GM21381 (cell line): ENCODE results near the gene KIAA1217.
A peak's percentile ranks its signal among the peaks of the same experiment; 100 is the strongest.
"Not testable (repeated sequence)": the region's sequence is repeated elsewhere in the genome, so short reads cannot be mapped to it uniquely, and the experiment has no call there.

Experiments
- ATAC-seq: cut with Tn5 transposase; IDR thresholded peaks from one replicate; pipeline ENCODE4 v1.9.1; 2021; ENCODE audit warnings: mild to moderate bottlenecking, moderate library complexity; ENCODE audit not compliant: unreplicated experiment

The KIAA1217 gene

DNA sequence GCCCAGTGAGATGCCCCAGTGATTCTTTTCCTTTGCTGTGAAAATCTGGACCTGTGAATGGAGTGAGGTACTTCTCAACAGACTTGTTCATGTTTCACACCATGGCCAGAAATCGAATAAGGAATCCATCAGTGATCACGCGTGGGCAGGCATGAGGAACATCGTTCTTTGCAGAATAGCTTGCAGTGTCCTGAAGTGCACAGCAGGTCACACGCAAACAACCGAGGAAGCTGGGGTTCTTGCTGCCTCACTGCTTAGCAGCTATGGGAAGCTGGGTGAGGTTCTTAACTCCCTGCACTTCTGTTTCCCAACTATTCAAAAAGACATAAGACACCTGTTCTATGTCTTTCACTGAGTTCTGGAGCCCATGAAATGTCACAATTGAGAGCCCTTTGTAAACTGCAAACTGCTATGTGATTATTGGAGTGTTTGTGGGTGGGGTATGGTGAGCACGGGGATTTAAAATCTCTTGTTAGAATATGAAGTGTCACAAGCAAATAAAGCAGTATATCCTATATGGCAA, 253.4 kb downstream of the KIAA1217 start:
- ATAC-seq, result no peak

DNA sequence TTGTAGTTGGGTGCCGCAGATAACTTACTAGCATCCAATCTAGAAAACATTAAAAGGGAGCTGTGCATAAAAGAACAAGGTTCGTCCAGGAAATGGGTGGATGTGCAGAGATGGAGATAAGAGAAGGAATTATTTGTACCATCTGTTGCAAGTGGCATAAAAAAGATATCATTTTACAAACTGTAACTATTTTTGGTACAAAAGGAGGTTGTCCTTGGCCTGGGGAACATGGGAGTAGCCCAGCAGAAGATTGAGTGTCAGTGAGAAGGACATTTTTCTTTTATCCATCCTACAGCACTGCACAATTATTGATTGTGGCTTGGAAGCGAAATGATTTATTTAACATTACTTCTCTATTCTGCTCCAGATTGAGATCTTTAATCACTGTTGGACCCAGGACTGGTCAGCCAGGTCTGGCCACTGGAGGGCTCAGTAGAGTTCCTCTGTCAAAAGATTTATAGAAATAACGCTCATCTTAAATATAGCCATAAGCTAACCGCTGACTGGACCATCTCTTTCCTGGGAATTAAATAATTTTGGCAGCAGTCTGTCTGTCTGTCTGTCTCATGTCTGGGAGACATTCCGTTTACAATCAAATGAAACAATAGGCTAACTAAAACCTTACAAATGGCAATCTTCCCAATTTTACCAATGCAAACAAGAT, 254.1 kb downstream of the KIAA1217 start:
- ATAC-seq, result no peak

DNA sequence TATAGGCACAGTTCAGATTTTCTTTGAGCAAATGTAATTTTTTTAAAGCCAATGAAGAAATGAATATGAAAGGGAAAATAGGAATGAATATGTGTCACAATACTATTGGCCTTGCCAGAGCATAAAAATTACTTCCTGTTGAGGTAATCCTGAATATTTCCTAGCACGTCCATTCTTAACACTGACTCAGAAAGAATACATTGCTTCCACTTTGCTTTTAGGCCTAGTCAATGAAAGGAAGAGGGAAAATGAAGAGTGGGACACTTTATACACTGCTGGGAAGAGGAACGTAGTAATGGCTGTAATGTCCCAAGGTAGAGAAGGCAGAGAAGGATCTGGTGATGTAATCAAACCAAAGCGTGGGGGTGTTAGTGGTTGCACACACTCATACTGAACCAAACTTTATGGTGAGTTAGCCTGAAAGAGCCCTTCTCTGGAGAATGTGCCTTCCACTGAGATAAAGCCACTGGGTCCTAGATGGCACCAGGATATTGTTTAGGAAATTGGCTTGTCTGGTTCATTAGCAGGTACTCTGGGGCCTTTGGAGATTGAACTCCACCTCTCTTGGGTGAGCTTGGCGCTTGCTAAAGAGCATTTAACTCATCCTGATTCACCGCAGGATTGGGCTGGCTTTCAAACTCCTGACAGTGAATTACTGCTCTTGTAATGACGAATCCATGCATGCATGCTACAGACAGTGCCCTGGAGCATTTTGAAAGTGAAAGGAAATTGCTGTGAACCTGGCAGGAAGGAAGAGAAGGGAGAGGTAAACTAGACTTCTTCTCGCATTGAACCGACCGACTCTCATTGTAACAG, 254.9 kb downstream of the KIAA1217 start:
- ATAC-seq, result peak; percentile 58

DNA sequence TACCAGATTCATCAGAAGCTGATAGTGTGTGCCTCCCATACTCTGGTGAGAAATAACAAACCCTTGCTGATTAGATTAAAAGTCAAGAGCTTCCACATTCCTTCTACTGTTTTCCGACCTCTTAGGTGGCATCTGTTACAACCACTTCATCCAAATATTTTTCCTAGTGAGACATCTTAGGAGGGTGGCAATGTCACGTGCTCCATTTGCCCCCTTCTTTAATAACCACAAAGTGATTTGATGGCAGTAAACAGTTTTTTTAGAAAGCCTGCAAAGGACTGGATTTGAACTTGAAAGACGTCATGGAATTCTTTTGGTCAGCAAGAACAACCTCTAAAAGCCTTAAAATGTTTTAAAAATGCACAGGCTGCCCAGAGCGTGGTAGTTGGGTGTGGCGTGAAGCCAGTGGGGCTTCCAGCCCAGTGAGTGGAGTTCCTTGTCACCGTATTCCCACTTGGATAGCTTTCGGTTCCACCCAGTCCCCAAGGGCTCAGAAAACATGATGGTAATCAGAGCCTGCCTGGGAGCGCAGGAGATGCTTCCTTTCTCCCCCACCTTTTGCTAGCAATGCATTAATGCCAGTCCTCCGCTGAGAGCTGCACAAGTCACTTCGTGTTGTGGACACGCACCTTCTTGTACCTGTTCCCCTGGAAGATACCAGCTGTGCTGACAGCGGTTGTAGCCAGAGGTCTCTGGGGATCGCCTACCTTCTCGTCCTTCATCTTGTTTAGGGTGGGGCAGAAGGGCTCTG, 256.4 kb downstream of the KIAA1217 start:
- ATAC-seq, result no peak

DNA sequence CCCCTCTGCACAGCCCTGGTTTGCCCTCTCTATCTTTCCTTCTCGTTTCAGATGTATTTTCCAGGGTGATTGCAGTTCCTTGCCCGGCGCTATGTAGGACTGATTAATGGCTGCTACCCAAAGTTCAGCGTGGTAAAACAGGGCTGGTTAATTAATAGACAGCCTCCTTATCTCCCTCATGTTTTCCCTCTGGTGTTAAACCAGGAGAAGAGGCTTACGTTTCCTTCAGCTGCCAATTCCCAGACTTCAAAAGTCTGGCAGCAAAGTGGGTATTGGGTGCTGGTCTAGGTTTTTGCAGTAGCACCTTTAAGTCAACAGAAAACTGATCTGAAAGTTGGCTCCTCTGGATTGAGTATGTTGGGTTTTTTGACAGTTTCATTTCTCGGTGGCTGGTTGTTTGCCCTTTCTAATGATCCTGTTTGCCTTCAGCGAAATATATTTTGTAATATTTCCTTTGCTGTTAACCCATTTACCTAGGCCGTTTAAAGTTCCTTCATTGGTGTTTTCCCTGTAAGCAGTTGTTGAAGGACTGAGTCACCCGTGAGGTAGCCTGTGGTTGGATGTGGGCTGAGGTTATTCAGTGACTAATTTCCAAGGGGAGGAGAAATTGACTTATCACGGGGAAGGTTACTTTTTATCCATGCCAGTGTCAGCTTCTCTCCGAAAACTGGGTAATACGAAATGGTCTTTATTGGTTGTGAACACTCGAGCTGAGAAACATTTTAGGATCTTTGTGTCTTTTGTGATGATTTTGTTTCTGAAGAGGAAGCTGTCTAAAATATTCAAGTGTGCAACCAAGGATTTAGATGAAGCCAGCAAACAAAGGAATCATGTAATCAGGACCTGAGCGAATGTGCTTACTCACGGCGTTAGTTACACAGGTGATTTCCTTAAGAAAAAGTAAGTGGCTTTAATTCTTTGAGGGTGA, 257.2 kb downstream of the KIAA1217 start:
- ATAC-seq, result no peak

DNA sequence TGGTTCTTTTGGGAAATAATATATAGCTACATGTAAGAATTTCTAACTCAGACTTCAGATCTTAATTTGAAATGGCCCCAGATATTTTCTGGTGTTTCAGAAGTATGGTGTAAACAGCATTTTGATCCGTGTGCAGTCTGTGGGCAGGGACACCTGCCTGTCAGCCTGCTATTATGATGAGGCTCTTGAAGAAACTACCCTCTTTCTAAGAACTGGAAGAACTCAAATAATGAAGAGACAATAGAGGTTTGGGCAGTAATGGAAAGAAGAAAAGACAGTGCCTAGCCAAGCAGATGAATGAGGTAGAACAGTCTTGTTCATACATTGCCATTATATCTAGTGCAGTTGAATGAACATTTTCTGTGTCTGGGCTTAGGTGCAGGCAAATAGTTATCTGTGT, 258.2 kb downstream of the KIAA1217 start:
- ATAC-seq, result no peak

DNA sequence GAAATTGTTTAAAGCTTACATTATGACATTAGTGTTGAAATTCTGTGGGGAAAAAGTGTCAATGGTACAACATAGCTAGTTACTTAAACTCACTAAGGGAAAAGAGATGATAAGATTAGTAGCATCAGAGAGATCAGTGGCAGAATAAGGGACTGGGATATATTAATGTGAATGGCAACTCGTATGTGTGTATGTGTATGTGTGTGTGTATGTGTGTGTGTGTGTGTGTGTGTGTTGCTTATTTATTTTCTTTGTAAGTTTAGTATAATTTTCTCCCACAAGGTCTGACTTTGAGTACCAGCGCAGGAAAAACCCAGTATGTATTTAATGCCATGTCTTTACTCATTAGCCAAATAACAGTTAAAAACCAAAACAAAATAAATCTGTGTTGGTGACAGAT, 258.7 kb downstream of the KIAA1217 start:
- ATAC-seq, result no peak

DNA sequence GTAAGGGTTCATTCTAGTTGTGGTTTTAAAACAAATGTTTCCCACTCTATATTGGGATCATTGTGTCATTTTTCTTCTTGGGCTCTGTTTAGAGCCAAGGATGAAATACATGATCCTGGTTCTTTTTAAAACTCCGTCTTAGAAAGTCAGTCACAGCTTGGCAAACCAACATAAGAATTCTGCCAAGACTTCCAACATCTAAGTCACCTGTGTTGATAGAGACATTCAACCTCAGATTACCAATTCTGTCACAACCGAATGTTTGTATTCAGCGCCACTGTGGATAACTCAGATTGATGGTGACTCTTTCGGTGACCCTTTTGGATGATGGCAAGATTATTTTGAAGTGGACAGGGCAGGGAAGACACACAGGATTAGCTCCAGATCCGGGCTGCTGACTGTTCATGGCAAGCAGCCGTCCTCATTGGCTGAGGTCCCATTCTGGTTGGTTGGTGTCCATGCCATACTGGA, 259.4 kb downstream of the KIAA1217 start:
- ATAC-seq, result no peak

DNA sequence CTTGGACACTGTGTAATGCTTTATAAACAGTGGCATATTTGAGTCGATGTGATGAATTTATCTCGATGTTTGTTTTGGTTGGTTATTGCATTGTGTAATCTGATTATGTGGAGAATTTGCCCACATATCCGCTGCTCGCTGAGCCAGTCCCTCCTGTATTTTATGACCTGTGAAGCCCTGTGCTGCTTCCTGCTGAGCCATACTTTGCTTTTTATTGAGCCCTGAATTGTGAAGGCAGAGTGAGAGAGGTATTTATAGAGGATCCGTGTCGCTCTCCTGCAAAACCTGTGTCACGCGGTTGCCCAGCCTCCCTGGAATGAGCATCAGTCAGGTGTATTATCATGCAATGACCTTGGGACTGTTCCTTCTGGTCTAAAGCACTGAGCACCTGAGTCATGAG, 261.1 kb downstream of the KIAA1217 start:
- ATAC-seq, result no peak

DNA sequence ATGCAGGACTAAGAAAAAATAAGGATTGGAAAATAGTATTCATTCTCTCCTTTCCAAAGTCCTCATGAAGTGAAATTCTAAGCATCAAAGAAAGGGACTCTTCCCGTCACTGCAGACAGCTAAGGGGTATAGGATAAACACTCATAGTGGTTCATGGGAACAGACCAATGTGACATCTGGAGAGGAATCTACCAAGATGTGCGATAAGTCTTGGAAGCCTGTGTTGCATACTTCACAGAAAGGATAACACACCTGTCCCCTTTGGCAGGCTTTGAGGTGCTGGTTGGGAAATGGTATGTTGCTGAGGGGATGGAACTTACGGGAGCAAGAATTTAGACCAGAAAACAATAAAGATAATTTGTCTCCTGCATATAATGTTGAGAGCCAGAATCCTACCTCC, 266.7 kb downstream of the KIAA1217 start:
- no peak for ATAC-seq

DNA sequence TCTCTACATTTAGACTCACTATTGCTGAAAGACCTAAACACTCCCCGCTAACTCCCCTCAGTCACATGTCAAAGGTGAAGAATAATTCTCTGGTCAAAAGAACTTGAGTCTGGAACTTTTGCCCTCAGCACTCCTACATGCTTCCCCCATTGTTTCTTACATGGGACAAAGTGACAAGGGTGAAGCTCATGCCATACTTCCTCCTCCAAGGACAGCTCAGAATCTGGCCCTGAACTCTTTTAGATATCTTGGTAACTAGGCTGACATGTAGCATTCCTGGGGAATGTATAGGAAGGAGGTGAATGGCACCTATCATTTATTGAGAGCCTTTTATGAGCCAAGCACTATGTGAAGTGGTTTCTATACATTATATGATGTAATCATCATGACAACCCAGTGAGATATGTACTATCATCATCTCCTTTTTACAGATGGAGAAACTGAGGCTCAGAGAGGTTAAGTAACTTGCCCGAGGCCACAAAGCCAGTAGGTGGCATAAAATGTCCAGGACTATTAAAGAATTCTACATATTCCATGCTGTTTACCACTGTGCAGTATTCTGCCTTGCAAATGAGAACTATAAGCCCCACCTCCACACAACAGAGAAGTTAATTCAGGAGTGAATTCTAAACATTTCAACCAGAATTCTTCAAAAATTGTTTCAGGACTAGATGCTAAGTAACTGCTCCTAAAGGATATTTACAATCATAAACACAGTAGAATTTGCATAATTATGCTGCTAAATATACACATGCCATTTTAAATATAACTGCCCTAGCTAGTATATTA, 268.2 kb downstream of the KIAA1217 start:
- ATAC-seq, result no peak

DNA sequence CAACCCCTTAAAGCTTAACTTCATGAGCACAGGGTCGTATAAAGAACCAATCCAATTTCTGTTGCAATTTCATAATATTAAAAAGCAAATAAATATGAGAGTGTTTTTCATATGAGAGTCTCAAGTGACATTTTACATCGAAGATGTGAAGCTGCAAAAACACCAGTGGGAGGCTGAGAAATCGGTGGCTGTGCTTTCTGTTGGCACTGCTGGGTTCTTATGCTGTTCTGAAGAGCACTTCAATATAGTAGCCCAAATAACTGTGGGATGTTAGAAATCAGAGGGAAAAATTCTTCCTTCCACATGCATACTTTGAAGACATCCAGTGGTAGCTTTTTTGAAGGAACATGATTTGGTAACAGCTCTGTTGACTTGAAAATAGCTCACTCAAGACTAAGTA, 269.0 kb downstream of the KIAA1217 start:
- no peak for ATAC-seq

DNA sequence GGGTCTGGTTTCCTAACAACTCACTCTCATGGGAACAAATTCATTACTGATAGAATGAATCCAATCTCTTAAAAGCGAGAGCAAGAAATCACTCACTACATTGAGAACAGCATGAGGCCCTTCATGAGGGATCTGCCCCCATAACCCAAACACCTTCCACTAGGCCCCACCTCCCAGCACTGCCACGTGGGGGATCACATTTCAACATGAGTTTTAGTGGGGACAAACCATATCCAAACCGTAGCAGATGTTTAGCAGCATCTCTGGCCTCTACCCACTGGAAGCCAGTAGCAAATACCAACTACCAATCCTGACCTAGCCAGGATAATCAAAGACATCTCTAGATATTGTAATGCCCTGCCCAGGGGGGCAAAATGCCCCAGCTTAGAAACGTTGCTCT, 270.9 kb downstream of the KIAA1217 start:
- ATAC-seq, result no peak

DNA sequence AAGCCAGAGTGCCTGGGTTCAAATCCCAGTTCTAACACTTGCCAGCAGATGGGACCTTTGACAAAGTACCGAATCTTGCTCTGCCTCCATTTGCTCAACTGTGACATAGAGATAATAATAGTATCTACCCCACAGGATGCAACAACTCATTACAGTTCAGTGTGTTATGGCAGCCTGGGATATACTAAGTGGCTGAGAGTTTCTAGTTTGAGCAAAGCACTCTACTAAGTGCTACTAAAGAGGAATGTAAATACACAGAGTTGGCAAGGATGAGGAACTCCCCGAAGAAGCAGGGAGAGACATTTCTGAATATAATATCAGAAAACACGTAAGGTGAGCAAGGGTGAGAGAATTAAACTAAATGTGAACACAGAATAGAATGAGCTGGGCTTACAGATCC, 271.5 kb downstream of the KIAA1217 start:
- no peak for ATAC-seq

DNA sequence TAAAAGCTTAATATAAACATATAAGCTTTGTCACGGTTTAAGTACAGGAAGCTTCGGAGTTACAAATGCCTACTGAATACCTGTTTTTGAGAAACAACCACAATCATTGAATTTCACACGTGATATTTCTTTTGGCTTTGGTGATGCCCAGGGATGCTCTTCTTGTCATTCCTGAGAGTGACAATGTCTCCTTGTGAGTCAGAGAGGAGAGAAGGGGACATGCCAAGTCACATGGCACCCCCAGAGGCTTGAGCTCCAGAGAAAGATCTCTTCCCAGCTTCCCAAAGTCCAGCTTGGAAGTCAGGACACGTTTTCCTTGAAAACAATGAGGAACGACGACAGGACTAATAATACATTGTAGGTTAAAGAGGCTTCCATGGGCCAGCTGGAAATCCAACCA, 272.3 kb downstream of the KIAA1217 start:
- ATAC-seq, result no peak

DNA sequence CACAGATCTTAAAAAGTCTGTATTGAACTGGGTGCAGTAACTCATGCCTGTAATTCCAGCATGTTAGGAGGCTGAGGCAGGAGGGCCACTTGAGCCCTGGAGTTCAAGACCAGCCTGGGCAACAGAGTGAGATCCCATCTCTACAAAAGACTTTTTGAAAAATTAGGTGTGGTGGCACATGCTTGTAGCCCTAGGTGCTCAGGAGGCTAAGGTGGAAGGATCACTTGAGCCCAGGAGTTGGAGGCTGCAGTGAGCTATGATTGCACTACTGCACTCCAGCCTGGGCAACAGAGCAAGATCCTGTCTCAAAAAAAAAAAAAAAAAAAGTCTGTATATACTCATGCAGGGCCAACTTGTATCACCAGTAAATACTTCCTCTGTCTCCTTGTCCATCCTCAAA, 273.8 kb downstream of the KIAA1217 start:
- ATAC-seq, result not testable (repeated sequence)

DNA sequence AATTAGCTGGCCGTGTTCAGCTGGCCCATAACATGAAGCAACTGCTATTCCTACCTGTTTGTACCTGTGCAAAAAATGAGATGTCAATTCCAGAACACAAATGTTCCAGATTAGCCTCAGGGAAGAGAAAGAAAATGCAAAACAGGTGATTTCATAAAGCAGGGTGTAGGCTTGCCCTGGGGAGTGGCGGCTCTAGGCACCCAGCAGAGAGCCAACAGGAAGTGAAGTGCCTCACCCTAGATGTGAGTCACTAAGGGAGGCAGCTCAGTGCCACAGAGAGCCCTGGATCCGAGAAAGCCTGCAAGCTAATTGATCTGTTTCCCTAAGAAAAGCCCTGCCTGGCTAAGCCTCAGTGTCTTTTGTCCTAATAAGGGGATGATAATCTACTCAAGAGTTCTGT, 274.8 kb downstream of the KIAA1217 start:
- no peak for ATAC-seq

DNA sequence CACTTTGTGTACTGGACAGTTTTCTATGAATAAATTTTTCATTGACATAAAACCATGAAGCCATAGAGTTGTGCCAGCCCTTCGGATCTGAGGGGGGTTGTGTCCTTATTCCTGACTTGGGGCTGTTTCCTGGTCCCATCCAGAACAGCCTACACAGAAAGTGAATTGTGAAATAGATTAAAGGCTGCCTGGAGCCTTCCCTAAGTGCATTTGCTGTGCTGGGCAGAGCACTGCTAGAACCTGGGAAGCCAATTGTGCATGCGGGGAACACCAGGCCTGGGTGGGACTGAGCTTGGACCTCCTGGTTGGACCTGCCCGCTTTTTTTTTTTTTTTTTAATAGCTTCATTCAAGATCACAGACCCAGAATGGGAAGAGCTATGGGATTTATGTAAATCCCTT, 275.8 kb downstream of the KIAA1217 start:
- no peak for ATAC-seq

DNA sequence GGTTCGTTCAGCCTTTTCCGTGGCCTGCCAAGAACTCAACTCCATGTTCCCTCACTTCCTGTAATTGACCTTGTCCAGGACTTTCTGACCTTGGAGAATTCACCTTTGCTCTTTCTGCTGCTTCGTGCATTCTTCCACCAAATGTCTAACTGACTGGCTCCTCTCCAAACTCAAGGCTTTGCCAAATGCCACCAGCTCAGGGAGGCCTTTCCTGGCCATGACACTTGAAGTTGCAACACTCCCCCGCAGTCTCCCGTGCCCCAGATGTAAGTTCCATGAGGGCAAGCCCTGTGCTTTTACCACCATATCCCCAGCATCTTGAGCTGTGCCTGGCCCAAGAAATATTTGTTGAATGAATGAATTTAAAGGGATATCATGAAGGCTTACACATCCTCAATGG, 276.4 kb downstream of the KIAA1217 start:
- ATAC-seq, result no peak

DNA sequence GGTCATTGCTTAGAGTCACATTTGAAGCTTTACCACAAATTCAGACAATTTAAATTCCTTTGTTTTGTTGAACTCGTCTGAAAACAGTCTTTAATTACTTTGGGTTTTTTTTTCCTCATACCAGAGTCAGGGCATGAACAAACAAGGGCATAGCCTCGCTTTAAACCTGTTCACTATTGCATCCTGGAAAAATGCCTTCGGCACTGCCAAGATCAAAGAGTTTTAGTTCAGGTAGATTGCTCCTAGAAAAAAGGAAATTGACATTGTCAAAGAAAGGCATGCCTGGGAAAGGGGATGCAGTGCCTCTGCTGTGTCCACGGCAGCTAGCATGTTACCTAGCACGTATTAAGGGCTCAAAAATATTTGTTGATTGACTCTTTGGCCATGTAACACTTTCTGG, 279.7 kb downstream of the KIAA1217 start:
- no peak for ATAC-seq
